Dendritic cell treated with granulocyte-macrophage colony-stimulating factor and Interleukin-4, amounts not matched to agents 40 ng/mL and 50 ng/mL, for 4 days (primary cell): ENCODE results near the gene MYO1D.
"Not testable (repeated sequence)": the region's sequence is repeated elsewhere in the genome, so short reads cannot be mapped to it uniquely, and the experiment has no call there.

Experiments used
- H3K27ac Mint-ChIP-seq: one replicate; pipeline ENCODE4 v1.8.0; 2022; ENCODE audit warnings: mild to moderate bottlenecking, mixed read lengths
- H3K27me3 Mint-ChIP-seq: one replicate; pipeline ENCODE4 v1.8.0; 2022; ENCODE audit warnings: mild to moderate bottlenecking, mixed read lengths
- H3K36me3 Mint-ChIP-seq: one replicate; pipeline ENCODE4 v1.8.0; 2022; ENCODE audit warnings: low read depth, mixed read lengths
- H3K4me1 Mint-ChIP-seq: one replicate; pipeline ENCODE4 v1.8.0; 2022; ENCODE audit warnings: low read depth, mixed read lengths
- H3K4me3 Mint-ChIP-seq: one replicate; pipeline ENCODE4 v1.8.0; 2022; ENCODE audit warnings: mild to moderate bottlenecking, moderate library complexity, mixed read lengths
- H3K9me3 Mint-ChIP-seq: one replicate; pipeline ENCODE4 v1.8.0; 2022; ENCODE audit warnings: mixed read lengths
- intact Hi-C: fragments of 100-400 bp; cut with micrococcal nuclease; formaldehyde crosslinking; loops from one replicate; pipeline ENCODE4 v1.15.0; 2022

Gene MYO1D

GRCh38 chr17:32450379-32450778, 426.5 kb downstream of the MYO1D start:
- peaks cover 28% of the 10 kb centered on the region for H3K4me1 Mint-ChIP-seq
- intact Hi-C loops, H3K27ac Mint-ChIP-seq, H3K27me3 Mint-ChIP-seq, H3K4me3 Mint-ChIP-seq, H3K9me3 Mint-ChIP-seq: not testable (repeated sequence)
- peaks cover 92% of the 10 kb centered on the region for H3K36me3 Mint-ChIP-seq

GRCh38 chr17:32449963-32450362, 427.0 kb downstream of the MYO1D start:
- Mint-ChIP-seq H3K9me3 (no peaks in the 10 kb centered on the region), H3K36me3 (peaks cover 92% of the 10 kb centered on the region), H3K4me1 (peaks cover 33% of the 10 kb centered on the region), H3K4me3 (no peak overlapping the region), H3K27ac (no peak overlapping the region), H3K27me3 (no peaks in the 10 kb centered on the region)
- intact Hi-C loops: no loop called here

- intact Hi-C loops: no loop called here
- Mint-ChIP-seq H3K4me1 (peaks cover 39% of the 10 kb centered on the region), H3K27me3 (peaks cover 14% of the 10 kb centered on the region), H3K9me3 (no peaks in the 10 kb centered on the region), H3K4me3 (no peak overlapping the region), H3K27ac (no peak overlapping the region), H3K36me3 (peaks cover 70% of the 10 kb centered on the region)
These were observed 430.0 kb downstream of the MYO1D start for GRCh38 chr17:32446949-32447348.

GRCh38 chr17:32445971-32446370, 431.0 kb downstream of the MYO1D start:
- intact Hi-C loops: no loop called here

GRCh38 chr17:32445497-32445896, 431.4 kb downstream of the MYO1D start:
- Mint-ChIP-seq H3K27me3 (peaks cover 23% of the 10 kb centered on the region), H3K36me3 (peaks cover 55% of the 10 kb centered on the region), H3K9me3 (no peaks in the 10 kb centered on the region), H3K27ac (peak overlapping the region; percentile 90), H3K4me1 (peaks cover 33% of the 10 kb centered on the region), H3K4me3 (peak overlapping the region; percentile 92)
- intact Hi-C loops: no loop called here

More at GRCh38 chr17:32445971-32446370, 431.0 kb downstream of the MYO1D start:
- Mint-ChIP-seq H3K36me3 (peaks cover 60% of the 10 kb centered on the region), H3K4me3 (peak overlapping the region; percentile 92), H3K9me3 (no peaks in the 10 kb centered on the region), H3K27ac (no peak overlapping the region), H3K4me1 (peaks cover 37% of the 10 kb centered on the region), H3K27me3 (peaks cover 20% of the 10 kb centered on the region)

- intact Hi-C loops: no loop called here
- H3K4me1 Mint-ChIP-seq: peaks cover 30% of the 10 kb centered on the region
These were observed 431.9 kb downstream of the MYO1D start for GRCh38 chr17:32445074-32445415.

GRCh38 chr17:32444301-32445073, 432.4 kb downstream of the MYO1D start, which contains the start of gene PSMD11:
TSS of gene PSMD11 (plus strand) at chr17:32444510. CDS start at chr17:32444524, 14 bp downstream.
- peaks cover 23% of the 10 kb centered on the region for H3K27me3 Mint-ChIP-seq
- intact Hi-C loops: no loop called here
- H3K27ac Mint-ChIP-seq: peak within 1 kb of the TSS; percentile 90
- H3K36me3 Mint-ChIP-seq: peaks cover 45% of the 10 kb centered on the region
- no peaks in the 10 kb centered on the region for H3K9me3 Mint-ChIP-seq
- H3K4me1 Mint-ChIP-seq: peaks cover 30% of the 10 kb centered on the region
- peak within 1 kb of the TSS; percentile 92 for H3K4me3 Mint-ChIP-seq

More at GRCh38 chr17:32445074-32445415, 431.9 kb downstream of the MYO1D start:
- peak overlapping the region; percentile 90 for H3K27ac Mint-ChIP-seq
- no peaks in the 10 kb centered on the region for H3K9me3 Mint-ChIP-seq
- peak overlapping the region; percentile 92 for H3K4me3 Mint-ChIP-seq
- H3K27me3 Mint-ChIP-seq: peaks cover 23% of the 10 kb centered on the region
- peaks cover 51% of the 10 kb centered on the region for H3K36me3 Mint-ChIP-seq

- intact Hi-C loops: no loop called here
- peak overlapping the region; percentile 90 for H3K27ac Mint-ChIP-seq
These were observed 433.1 kb downstream of the MYO1D start for GRCh38 chr17:32443827-32444300.

More at GRCh38 chr17:32443827-32444300, 433.1 kb downstream of the MYO1D start:
- Mint-ChIP-seq H3K9me3 (no peaks in the 10 kb centered on the region), H3K36me3 (peaks cover 39% of the 10 kb centered on the region), H3K27me3 (peaks cover 23% of the 10 kb centered on the region), H3K4me1 (peaks cover 30% of the 10 kb centered on the region), H3K4me3 (peak overlapping the region; percentile 92)
